K562 (cell line): ENCODE measurements around the gene DSTYK. TPM values are rescaled to one million over a fixed set of nuclear protein-coding genes. Genes with fewer than 3 reads are reported as not detected.

Experiments used
- CBFA2T3 ChIP-seq: fragments of 450-650 bp; IDR thresholded peaks from 2 replicates; pipeline ENCODE4 v1.6.1; 2017
- CXXC5 ChIP-seq: fragments of 250-450 bp; sonication (Bioruptor Pico); IDR thresholded peaks from 2 replicates; pipeline ENCODE4 v1.8.0; 2022; ENCODE audit warnings: inconsistent platforms, mild to moderate bottlenecking, moderate library complexity
- E2F1 ChIP-seq: sonication (generic); formaldehyde crosslinking; IDR thresholded peaks from 2 replicates; pipeline ENCODE4 v1.8.1; 2023; ENCODE audit warnings: mild to moderate bottlenecking, missing genetic modification reagents, moderate library complexity
- FOSL1 ChIP-seq: fragments of 200-800 bp; sonication (Bioruptor generic); conservative IDR thresholded peaks from 2 replicates; pipeline ENCODE4 v1.6.1; 2016; ENCODE audit warnings: missing genetic modification characterization, missing compliant biosample characterization
- FOXJ2 ChIP-seq: fragments of 200-800 bp; sonication (Bioruptor generic); IDR thresholded peaks from 2 replicates; pipeline ENCODE4 v1.6.1; 2016; ENCODE audit warnings: missing genetic modification characterization, missing compliant biosample characterization
- HDAC6 ChIP-seq: IDR thresholded peaks from 2 replicates; pipeline ENCODE4 v1.6.1; 2012; ENCODE audit warnings: low read depth, mild to moderate bottlenecking, control low read depth, inconsistent platforms, low read length, moderate library complexity
- HIVEP1 ChIP-seq: fragments of 250-450 bp; sonication (Bioruptor Pico); IDR thresholded peaks from 2 replicates; pipeline ENCODE4 v1.4.0; 2020; ENCODE audit warnings: mild to moderate bottlenecking
- MNT ChIP-seq, 2 experiments: fragments of 450-650 bp; conservative IDR thresholded peaks; 2 replicates each; pipeline ENCODE4 v1.6.1; 2017; ENCODE audit warnings: mild to moderate bottlenecking in 2 of 2, moderate library complexity in 2 of 2
- NEUROD1 ChIP-seq: fragments of 150-350 bp; IDR thresholded peaks from 2 replicates; pipeline ENCODE4 v1.6.1; 2014; ENCODE audit warnings: borderline replicate concordance, low read length, low read depth; ENCODE audit not compliant: partially characterized antibody
- PTTG1 ChIP-seq: fragments of 450-650 bp; IDR thresholded peaks from 2 replicates; pipeline ENCODE4 v1.6.1; 2016; ENCODE audit warnings: low read depth, mild to moderate bottlenecking, missing genetic modification characterization, missing compliant biosample characterization
- SAFB ChIP-seq: fragments of 200-400 bp; formaldehyde crosslinking; IDR thresholded peaks from 2 replicates; pipeline ENCODE4 v1.6.1; 2017; ENCODE audit warnings: low read depth, low read length, borderline replicate concordance
- SMAD1 ChIP-seq: fragments of 150-350 bp; IDR thresholded peaks from 2 replicates; pipeline ENCODE4 v1.6.1; 2014; ENCODE audit warnings: low read length, low read depth; ENCODE audit not compliant: partially characterized antibody
- SMARCA4 ChIP-seq: fragments of 450-650 bp; IDR thresholded peaks from 2 replicates; pipeline ENCODE4 v1.6.1; 2016
- TEAD4 ChIP-seq, 2 experiments: sonication (generic) in 1 of 2; formaldehyde crosslinking in 1 of 2; IDR thresholded peaks; 2 replicates each; pipeline versions ENCODE4 v1.6.1 to v1.8.0; 2012 to 2022; ENCODE audit warnings: borderline replicate concordance in 1 of 2, inconsistent platforms in 1 of 2, low read length in 1 of 2, mild to moderate bottlenecking in 1 of 2, missing genetic modification reagents in 1 of 2
- ZNF668 ChIP-seq: fragments of 250-450 bp; sonication (Bioruptor Pico); IDR thresholded peaks from 2 replicates; pipeline ENCODE4 v1.8.0; 2022; ENCODE audit warnings: mild to moderate bottlenecking, inconsistent platforms
- ZNF830 ChIP-seq: fragments of 250-450 bp; sonication (Bioruptor Pico); IDR thresholded peaks from 2 replicates; pipeline ENCODE4 v1.5.0; 2021; ENCODE audit warnings: mild to moderate bottlenecking
- polyA plus RNA-seq, 8 experiments: library from polyadenylated mRNA; depleted of rRNA in 4 of 8; stranded (reverse) in 5 of 8; unstranded in 3 of 8; fragments of >200 nt; fragmentation: Nextera tagmentation in 2 of 8; fragmentation: Illumina TruSeq in 1 of 8; extraction: Ambion mirVana in 2 of 8; extraction: Trizol in 1 of 8; gene quantifications; 2 replicates each; pipeline versions ENCODE4 v1.2.1 to v1.2.3, GENCODE V29; 2011 to 2014; ENCODE audit warnings: inconsistent platforms in 1 of 8, missing spikeins in 1 of 8
- total RNA-seq, 7 experiments: library from RNA; depleted of rRNA in 6 of 7; stranded (reverse); fragments of >200 nt in 6 of 7; fragmentation: Illumina TruSeq in 2 of 7; extraction: Trizol in 2 of 7; gene quantifications; 2 replicates each; pipeline versions ENCODE4 v1.2.1 to v1.2.3, GENCODE V29; 2011 to 2021; ENCODE audit warnings: low replicate concordance in 1 of 7
- TF ChIP-seq, protein P1 (sequence below): fragments of 250-450 bp; sonication (Bioruptor Pico); IDR thresholded peaks from 2 replicates; pipeline ENCODE4 v1.5.0; 2022; ENCODE audit warnings: mild to moderate bottlenecking
- TF ChIP-seq, protein P2 (sequence below), 2 experiments: fragments of 150-350 bp in 1 of 2; IDR thresholded peaks; 2 replicates each; pipeline ENCODE4 v1.6.1; 2012 to 2016; ENCODE audit warnings: low read depth in 2 of 2, low read length in 2 of 2, mild to moderate bottlenecking in 1 of 2, moderate library complexity in 1 of 2

DSTYK gene
- total and polyA plus RNA-seq, 9 of the 15 experiments (the other 6 are each of a cell fraction or from before 2014, with no cell fraction given), result 4.2 to 7.1 (median 6.2) TPM

GRCh38 chr1:205211169-205211838 lies at the start of gene DSTYK (continued):
- TF ChIP-seq SMAD1 (peak; percentile 48), CBFA2T3 (peak; percentile 47; the same call in 1 of the 2 replicates), SMARCA4 (peak; percentile 39; the same call in 1 of the 2 replicates), ZNF830 (CRISPR knock-in tag) (peak; percentile 61; the same call in 1 of the 2 replicates), PTTG1 (tag) (no peak), MNT (conservative IDR thresholded peaks at IDR 0.05) (peak; percentile 75 to 87), SAFB (no peak), FOSL1 (peak; percentile 73), NEUROD1 (peak; percentile 95), E2F1 (CRISPR knock-in tag) (0 out of 2 replicates have a peak, but pooled peaks have one; percentile 7), TEAD4 (IDR thresholded peaks at IDR 0.05; ENCODE audit: low read length) (peak; percentile 68), TEAD4 (CRISPR knock-in tag; IDR thresholded peaks at IDR 0.05; ENCODE audit: borderline replicate concordance) (no peak; the same call in 1 of the 2 replicates), CXXC5 (peak; percentile 98), HIVEP1 (CRISPR knock-in tag) (0 out of 2 replicates have a peak, but pooled peaks have one; percentile 3), FOXJ2 (tag) (peak; percentile 94), ZNF668 (CRISPR knock-in tag) (peak; percentile 72; the same call in 1 of the 2 replicates), HDAC6 (peak; percentile 37; the same call in 1 of the 2 replicates)
- TF ChIP-seq, protein P1, sequence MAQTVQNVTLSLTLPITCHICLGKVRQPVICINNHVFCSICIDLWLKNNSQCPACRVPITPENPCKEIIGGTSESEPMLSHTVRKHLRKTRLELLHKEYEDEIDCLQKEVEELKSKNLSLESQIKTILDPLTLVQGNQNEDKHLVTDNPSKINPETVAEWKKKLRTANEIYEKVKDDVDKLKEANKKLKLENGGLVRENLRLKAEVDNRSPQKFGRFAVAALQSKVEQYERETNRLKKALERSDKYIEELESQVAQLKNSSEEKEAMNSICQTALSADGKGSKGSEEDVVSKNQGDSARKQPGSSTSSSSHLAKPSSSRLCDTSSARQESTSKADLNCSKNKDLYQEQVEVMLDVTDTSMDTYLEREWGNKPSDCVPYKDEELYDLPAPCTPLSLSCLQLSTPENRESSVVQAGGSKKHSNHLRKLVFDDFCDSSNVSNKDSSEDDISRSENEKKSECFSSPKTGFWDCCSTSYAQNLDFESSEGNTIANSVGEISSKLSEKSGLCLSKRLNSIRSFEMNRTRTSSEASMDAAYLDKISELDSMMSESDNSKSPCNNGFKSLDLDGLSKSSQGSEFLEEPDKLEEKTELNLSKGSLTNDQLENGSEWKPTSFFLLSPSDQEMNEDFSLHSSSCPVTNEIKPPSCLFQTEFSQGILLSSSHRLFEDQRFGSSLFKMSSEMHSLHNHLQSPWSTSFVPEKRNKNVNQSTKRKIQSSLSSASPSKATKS (CRISPR knock-in tag), result no peak
- TF ChIP-seq, protein P2, sequence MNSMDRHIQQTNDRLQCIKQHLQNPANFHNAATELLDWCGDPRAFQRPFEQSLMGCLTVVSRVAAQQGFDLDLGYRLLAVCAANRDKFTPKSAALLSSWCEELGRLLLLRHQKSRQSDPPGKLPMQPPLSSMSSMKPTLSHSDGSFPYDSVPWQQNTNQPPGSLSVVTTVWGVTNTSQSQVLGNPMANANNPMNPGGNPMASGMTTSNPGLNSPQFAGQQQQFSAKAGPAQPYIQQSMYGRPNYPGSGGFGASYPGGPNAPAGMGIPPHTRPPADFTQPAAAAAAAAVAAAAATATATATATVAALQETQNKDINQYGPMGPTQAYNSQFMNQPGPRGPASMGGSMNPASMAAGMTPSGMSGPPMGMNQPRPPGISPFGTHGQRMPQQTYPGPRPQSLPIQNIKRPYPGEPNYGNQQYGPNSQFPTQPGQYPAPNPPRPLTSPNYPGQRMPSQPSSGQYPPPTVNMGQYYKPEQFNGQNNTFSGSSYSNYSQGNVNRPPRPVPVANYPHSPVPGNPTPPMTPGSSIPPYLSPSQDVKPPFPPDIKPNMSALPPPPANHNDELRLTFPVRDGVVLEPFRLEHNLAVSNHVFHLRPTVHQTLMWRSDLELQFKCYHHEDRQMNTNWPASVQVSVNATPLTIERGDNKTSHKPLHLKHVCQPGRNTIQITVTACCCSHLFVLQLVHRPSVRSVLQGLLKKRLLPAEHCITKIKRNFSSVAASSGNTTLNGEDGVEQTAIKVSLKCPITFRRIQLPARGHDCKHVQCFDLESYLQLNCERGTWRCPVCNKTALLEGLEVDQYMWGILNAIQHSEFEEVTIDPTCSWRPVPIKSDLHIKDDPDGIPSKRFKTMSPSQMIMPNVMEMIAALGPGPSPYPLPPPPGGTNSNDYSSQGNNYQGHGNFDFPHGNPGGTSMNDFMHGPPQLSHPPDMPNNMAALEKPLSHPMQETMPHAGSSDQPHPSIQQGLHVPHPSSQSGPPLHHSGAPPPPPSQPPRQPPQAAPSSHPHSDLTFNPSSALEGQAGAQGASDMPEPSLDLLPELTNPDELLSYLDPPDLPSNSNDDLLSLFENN (IDR thresholded peaks at IDR 0.05; ENCODE audit: low read depth in 2 of 2, low read length in 2 of 2), result peak in 1 of 2 experiments; percentile 75; a peak in 2 of 4 replicates
